ENCODE data around the gene NEK10. TPM values are rescaled to one million over a fixed set of nuclear protein-coding genes. Genes with fewer than 3 reads are reported as not detected.

The NEK10 gene
- total RNA-seq, 1 donor from 2014 or later = 9.4 TPM

DNA sequence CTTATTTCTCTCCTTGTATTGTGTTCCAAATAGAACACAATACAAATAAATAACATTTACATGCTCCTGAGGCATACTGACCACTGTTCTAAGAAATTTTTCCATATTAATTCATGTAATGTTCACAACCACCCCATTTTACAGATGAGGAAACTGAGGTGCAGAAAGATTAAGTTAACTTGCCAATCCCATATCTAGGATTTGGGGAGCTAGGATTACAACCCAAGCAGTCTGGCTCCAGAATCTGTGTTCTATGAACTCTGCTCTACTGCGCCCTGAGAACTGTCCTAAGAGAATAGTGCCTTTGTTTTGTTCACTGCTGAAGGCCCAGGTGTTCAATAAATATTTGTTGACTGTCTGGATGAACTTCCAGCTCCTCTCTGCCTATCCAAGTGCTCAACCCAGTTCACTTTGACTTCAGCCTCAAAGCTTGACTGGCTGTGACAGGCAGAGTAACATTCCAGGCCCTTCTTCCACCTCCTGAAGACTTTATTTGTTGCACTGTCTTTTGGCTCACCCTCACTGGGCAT is 3.1 kb downstream of the NEK10 start:
- DNase-seq (no peak), ATAC-seq (no peak)
- intact Hi-C loops (cut with DNase I) = no loop called here
- Histone ChIP-seq H3K4me1 (peaks cover 6% of the 10 kb centered on the region), H3K4me3 (no peak overlapping the region), H3K27me3 (ENCODE audit: low read depth) (no peaks in the 10 kb centered on the region), H3K9me3 (no peaks in the 10 kb centered on the region), H3K27ac (no peak overlapping the region), H3K36me3 (no peaks in the 10 kb centered on the region)
- TF ChIP-seq, protein P1, sequence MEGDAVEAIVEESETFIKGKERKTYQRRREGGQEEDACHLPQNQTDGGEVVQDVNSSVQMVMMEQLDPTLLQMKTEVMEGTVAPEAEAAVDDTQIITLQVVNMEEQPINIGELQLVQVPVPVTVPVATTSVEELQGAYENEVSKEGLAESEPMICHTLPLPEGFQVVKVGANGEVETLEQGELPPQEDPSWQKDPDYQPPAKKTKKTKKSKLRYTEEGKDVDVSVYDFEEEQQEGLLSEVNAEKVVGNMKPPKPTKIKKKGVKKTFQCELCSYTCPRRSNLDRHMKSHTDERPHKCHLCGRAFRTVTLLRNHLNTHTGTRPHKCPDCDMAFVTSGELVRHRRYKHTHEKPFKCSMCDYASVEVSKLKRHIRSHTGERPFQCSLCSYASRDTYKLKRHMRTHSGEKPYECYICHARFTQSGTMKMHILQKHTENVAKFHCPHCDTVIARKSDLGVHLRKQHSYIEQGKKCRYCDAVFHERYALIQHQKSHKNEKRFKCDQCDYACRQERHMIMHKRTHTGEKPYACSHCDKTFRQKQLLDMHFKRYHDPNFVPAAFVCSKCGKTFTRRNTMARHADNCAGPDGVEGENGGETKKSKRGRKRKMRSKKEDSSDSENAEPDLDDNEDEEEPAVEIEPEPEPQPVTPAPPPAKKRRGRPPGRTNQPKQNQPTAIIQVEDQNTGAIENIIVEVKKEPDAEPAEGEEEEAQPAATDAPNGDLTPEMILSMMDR (IDR thresholded peaks at IDR 0.05) = no peak

DNA sequence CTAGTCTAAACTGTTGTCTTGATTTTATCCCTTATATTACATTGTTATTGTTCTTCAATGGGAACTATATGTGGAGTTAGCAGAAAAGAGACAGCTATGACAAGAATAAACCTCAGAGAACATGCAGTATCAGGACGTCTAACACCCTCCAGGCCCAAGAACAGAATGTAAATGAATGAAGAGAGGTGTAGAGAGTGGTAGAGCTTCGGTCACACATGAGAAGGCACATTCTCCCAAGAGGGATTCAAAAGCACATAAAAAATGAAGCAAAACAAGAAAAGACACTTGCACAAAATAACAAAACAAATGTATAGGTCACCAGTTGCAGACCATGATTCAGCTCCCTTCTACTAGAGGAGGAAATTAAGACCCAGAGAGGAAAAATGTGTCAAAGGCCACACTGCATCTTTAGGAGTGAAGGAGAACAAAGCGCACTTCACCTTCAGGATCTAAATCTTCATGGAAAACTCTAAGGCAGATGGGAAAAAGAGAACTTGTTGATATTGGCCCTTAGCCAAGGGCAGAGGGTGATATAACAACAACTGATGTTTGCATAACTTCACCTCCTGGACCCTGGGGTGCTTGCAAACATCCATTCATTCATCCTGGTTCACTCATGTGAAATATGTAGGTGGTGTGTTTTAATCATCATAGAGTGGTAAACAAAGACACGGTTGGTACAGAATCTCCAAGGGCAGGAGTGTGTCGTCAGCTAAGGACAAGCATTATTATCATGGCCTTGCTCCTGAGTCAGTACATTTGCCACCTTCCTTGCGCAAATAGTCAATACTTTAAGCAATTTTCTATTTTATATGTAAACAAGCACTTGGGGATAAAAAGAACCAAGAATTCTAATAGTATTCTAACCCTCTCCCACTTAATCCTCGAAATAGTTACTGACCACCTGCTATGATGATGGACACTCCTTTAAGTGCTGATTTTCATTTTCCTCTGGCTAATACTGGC is 8.8 kb downstream of the NEK10 start:
- no peak overlapping the region for H3K4me3 ChIP-seq
- H3K9me3 ChIP-seq = no peaks in the 10 kb centered on the region
- no peak overlapping the region for H3K27ac ChIP-seq
- H3K4me1 ChIP-seq = peaks cover 17% of the 10 kb centered on the region
- no peak for DNase-seq
- intact Hi-C loops (cut with DNase I) = no loop called here
- no peaks in the 10 kb centered on the region for H3K27me3 ChIP-seq (ENCODE audit: low read depth)
- TF ChIP-seq, protein P1 (IDR thresholded peaks at IDR 0.05) = no peak
- H3K36me3 ChIP-seq = no peaks in the 10 kb centered on the region
- ATAC-seq = peak in 1 of 2 donors; percentile 23

DNA sequence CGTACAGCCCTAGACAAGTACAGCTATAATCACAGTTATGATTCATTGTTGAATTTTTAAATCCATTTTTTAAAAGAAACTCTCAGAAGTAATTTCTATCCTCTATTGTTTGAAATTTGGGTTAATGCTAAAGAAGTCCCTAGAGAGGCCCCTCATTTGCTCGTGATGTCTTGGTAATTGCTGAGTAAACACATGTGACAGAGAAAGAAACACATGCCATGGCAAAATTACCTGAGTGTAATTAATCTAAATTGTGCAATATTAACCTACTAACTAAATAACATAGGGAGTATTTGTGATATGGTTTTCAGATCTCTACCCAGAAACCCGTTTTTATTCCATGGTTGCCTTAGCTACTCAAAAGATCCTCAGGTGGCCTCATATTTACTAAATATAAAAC is 10.8 kb downstream of the NEK10 start:
- no peaks in the 10 kb centered on the region for H3K9me3 ChIP-seq
- H3K4me3 ChIP-seq = no peak overlapping the region
- no peaks in the 10 kb centered on the region for H3K27me3 ChIP-seq (ENCODE audit: low read depth)
- ATAC-seq = no peak
- TF ChIP-seq, protein P1 (IDR thresholded peaks at IDR 0.05) = no peak
- H3K36me3 ChIP-seq = no peaks in the 10 kb centered on the region
- H3K4me1 ChIP-seq = peaks cover 17% of the 10 kb centered on the region
- H3K27ac ChIP-seq = no peak overlapping the region
- DNase-seq = no peak
- intact Hi-C loops (cut with DNase I) = no loop called here

DNA sequence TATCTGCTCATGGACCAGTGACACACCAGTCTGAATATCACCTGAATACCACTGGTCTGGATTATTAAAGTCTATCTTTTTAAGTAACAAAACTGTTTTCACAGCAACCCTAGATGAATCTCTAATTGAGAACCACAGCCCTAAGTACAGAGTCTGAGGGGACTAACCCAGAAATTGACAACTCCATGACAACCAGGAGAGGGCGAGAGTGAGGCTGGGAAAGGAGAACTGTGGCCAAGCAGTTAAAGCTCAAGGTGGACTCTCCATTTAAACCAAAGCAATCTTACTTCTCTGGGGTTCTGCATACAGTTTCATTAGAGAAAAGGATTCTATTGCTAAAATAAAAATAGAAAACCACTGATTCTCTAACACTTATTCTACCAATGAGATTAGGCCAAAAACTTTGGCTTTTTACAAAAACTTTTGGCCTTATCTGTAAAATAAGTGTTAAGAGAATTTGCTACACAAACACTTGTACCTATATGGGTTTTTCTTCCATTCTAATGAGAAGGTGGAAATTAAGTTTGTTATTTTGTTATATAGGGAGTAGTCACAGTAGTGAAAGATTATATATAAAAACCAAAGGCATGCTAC is 11.4 kb downstream of the NEK10 start:
- Histone ChIP-seq H3K4me3 (no peak overlapping the region), H3K27ac (no peak overlapping the region), H3K9me3 (no peaks in the 10 kb centered on the region), H3K27me3 (ENCODE audit: low read depth) (no peaks in the 10 kb centered on the region), H3K4me1 (peaks cover 17% of the 10 kb centered on the region), H3K36me3 (no peaks in the 10 kb centered on the region)
- intact Hi-C loops (cut with DNase I) = no loop called here
- TF ChIP-seq, protein P1 (IDR thresholded peaks at IDR 0.05) = peak; percentile 65
- DNase-seq = no peak
- peak; percentile 88 to 89 for ATAC-seq

DNA sequence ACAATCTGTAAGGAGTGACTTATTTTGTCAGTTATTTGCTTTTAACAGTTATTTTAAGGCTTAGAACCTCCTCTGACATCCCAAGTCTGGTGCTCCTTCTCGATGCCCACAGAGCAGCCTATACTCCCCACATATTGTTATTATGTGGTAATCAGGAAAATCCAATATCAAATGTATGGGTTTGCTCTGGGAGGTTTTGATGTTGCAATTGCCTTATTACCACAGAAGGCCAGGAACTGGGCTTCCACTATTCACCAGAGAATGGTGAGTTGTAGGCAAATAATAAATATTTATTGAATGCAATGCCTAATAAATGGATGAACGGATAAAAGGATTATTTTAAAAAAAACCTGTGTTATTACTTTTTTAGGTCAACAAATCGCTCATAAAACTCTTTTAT is 12.2 kb downstream of the NEK10 start:
- H3K4me3 ChIP-seq = no peak overlapping the region
- H3K4me1 ChIP-seq = peaks cover 17% of the 10 kb centered on the region
- no peaks in the 10 kb centered on the region for H3K9me3 ChIP-seq
- no peak for DNase-seq
- H3K36me3 ChIP-seq = no peaks in the 10 kb centered on the region
- ATAC-seq = no peak
- no peak overlapping the region for H3K27ac ChIP-seq
- intact Hi-C loops (cut with DNase I) = no loop called here
- H3K27me3 ChIP-seq (ENCODE audit: low read depth) = no peaks in the 10 kb centered on the region
- TF ChIP-seq, protein P1 (IDR thresholded peaks at IDR 0.05) = no peak

Measured in lower lobe of right lung (tissue), 2 donors.